K562 (cell line): ENCODE results near the gene ARSK.

ENCODE experiments used
- FOXP1 ChIP-seq: sonication (generic); formaldehyde crosslinking; IDR thresholded peaks from 2 replicates; pipeline ENCODE4 v1.8.0; 2022; ENCODE audit warnings: mild to moderate bottlenecking, missing genetic modification reagents
- IFI16 ChIP-seq: fragments of 250-450 bp; sonication (Bioruptor Pico); IDR thresholded peaks from 2 replicates; pipeline ENCODE4 v2.1.2; 2022; ENCODE audit warnings: mild to moderate bottlenecking, inconsistent platforms
- MCM5 ChIP-seq: fragments of 450-650 bp; IDR thresholded peaks from 2 replicates; pipeline ENCODE4 v1.6.1; 2016; ENCODE audit warnings: low read depth
- POLR2AphosphoS5 ChIP-seq: IDR thresholded peaks from 2 replicates; pipeline ENCODE4 v1.6.1; 2011; ENCODE audit warnings: mild to moderate bottlenecking, low read depth, low read length, moderate library complexity; ENCODE audit not compliant: control insufficient read depth, insufficient read depth
- RAD21 ChIP-seq, 2 experiments: fragments of 250-450 bp in 1 of 2; fragments of 450-650 bp in 1 of 2; sonication (Bioruptor Pico) in 1 of 2; formaldehyde crosslinking in 1 of 2; IDR thresholded peaks in 1 of 2; conservative IDR thresholded peaks in 1 of 2; 2 replicates each; pipeline versions ENCODE4 v1.4.0 to v1.8.0; 2020 to 2022; ENCODE audit warnings: mild to moderate bottlenecking in 2 of 2, moderate library complexity in 1 of 2
- TF ChIP-seq, protein P1 (sequence below): fragments of 250-450 bp; sonication (Bioruptor Pico); IDR thresholded peaks from 2 replicates; pipeline ENCODE4 v1.8.0; 2021; ENCODE audit warnings: borderline replicate concordance, mild to moderate bottlenecking, moderate library complexity; ENCODE audit not compliant: poor library complexity, severe bottlenecking
- TF ChIP-seq, protein P2 (sequence below): fragments of 250-450 bp; sonication (Bioruptor Pico); IDR thresholded peaks from 2 replicates; pipeline ENCODE4 v1.5.0; 2020; ENCODE audit warnings: mild to moderate bottlenecking, borderline replicate concordance
- TF ChIP-seq, protein P3 (sequence below), 3 experiments: IDR thresholded peaks in 2 of 3; conservative IDR thresholded peaks in 1 of 3; 2 replicates each; pipeline ENCODE4 v1.5.1; 2011 to 2012; ENCODE audit warnings: low read length in 3 of 3, mild to moderate bottlenecking in 3 of 3, control low read depth in 2 of 3, improper control_type of control experiment in 1 of 3, inconsistent platforms in 1 of 3, low read depth in 1 of 3, mixed read lengths in 1 of 3, moderate library complexity in 1 of 3; ENCODE audit not compliant: insufficient read depth in 2 of 3
- TF ChIP-seq, protein P4 (sequence below): fragments of 250-450 bp; sonication (Bioruptor Pico); IDR thresholded peaks from 2 replicates; pipeline ENCODE4 v1.5.0; 2022; ENCODE audit warnings: mild to moderate bottlenecking

DNA sequence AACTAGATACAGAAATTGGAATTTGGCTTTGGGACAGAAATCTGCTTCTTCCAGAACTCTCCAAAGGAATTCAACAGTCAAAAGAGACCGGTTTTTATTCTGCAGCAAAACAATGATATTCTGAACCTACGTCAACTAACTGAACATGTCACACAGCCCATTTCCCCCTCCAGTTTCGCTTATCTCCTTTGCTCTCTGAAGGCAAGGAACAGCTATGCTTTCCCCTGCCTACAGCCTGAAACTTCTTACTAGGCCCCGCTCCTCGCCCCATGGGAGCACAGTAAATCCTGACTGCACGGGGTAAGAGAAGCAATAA is 612 bp upstream of the ARSK start:
- TF ChIP-seq IFI16 (no peak), POLR2AphosphoS5 (no peak), FOXP1 (no peak), MCM5 (no peak), RAD21 (CRISPR knock-in tag; conservative IDR thresholded peaks at IDR 0.05 in 1 of 2, IDR thresholded peaks at IDR 0.05 in 1 of 2) (no peak)
- TF ChIP-seq, protein P1, sequence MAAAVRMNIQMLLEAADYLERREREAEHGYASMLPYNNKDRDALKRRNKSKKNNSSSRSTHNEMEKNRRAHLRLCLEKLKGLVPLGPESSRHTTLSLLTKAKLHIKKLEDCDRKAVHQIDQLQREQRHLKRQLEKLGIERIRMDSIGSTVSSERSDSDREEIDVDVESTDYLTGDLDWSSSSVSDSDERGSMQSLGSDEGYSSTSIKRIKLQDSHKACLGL: no peak
- TF ChIP-seq, protein P2, sequence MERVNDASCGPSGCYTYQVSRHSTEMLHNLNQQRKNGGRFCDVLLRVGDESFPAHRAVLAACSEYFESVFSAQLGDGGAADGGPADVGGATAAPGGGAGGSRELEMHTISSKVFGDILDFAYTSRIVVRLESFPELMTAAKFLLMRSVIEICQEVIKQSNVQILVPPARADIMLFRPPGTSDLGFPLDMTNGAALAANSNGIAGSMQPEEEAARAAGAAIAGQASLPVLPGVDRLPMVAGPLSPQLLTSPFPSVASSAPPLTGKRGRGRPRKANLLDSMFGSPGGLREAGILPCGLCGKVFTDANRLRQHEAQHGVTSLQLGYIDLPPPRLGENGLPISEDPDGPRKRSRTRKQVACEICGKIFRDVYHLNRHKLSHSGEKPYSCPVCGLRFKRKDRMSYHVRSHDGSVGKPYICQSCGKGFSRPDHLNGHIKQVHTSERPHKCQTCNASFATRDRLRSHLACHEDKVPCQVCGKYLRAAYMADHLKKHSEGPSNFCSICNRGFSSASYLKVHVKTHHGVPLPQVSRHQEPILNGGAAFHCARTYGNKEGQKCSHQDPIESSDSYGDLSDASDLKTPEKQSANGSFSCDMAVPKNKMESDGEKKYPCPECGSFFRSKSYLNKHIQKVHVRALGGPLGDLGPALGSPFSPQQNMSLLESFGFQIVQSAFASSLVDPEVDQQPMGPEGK: no peak
- TF ChIP-seq, protein P3, sequence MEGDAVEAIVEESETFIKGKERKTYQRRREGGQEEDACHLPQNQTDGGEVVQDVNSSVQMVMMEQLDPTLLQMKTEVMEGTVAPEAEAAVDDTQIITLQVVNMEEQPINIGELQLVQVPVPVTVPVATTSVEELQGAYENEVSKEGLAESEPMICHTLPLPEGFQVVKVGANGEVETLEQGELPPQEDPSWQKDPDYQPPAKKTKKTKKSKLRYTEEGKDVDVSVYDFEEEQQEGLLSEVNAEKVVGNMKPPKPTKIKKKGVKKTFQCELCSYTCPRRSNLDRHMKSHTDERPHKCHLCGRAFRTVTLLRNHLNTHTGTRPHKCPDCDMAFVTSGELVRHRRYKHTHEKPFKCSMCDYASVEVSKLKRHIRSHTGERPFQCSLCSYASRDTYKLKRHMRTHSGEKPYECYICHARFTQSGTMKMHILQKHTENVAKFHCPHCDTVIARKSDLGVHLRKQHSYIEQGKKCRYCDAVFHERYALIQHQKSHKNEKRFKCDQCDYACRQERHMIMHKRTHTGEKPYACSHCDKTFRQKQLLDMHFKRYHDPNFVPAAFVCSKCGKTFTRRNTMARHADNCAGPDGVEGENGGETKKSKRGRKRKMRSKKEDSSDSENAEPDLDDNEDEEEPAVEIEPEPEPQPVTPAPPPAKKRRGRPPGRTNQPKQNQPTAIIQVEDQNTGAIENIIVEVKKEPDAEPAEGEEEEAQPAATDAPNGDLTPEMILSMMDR (IDR thresholded peaks at IDR 0.05 in 2 of 3, conservative IDR thresholded peaks at IDR 0.05 in 1 of 3; ENCODE audit: insufficient read depth in 2 of 3, low read depth in 1 of 3, low read length in 3 of 3): no peak
- TF ChIP-seq, protein P4, sequence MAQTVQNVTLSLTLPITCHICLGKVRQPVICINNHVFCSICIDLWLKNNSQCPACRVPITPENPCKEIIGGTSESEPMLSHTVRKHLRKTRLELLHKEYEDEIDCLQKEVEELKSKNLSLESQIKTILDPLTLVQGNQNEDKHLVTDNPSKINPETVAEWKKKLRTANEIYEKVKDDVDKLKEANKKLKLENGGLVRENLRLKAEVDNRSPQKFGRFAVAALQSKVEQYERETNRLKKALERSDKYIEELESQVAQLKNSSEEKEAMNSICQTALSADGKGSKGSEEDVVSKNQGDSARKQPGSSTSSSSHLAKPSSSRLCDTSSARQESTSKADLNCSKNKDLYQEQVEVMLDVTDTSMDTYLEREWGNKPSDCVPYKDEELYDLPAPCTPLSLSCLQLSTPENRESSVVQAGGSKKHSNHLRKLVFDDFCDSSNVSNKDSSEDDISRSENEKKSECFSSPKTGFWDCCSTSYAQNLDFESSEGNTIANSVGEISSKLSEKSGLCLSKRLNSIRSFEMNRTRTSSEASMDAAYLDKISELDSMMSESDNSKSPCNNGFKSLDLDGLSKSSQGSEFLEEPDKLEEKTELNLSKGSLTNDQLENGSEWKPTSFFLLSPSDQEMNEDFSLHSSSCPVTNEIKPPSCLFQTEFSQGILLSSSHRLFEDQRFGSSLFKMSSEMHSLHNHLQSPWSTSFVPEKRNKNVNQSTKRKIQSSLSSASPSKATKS (CRISPR knock-in tag): no peak
